Gastroesophageal sphincter (tissue), 3 donors: Measurements from ENCODE around the gene KIRREL3.

Experiments
- CTCF ChIP-seq, 4 experiments: fragments of 200-600 bp in 2 of 4; fragments of 450-650 bp in 2 of 4; sonication (generic) in 1 of 4; IDR thresholded peaks; one replicate each; pipeline ENCODE4 v1.5.1; 2017 to 2019; ENCODE audit warnings: antibody characterized with exemption in 4 of 4, mild to moderate bottlenecking in 2 of 4, moderate library complexity in 2 of 4
- POLR2A ChIP-seq, 2 donors: fragments of 450-650 bp; IDR thresholded peaks; one replicate each; pipeline ENCODE4 v1.6.1; 2017; ENCODE audit warnings: antibody characterized with exemption in 2 of 2, mild to moderate bottlenecking in 2 of 2, moderate library complexity in 1 of 2
- POLR2AphosphoS5 ChIP-seq: sonication (generic); formaldehyde crosslinking; IDR thresholded peaks from one replicate; pipeline ENCODE4 v1.6.1; 2017; ENCODE audit warnings: antibody characterized with exemption

DNA sequence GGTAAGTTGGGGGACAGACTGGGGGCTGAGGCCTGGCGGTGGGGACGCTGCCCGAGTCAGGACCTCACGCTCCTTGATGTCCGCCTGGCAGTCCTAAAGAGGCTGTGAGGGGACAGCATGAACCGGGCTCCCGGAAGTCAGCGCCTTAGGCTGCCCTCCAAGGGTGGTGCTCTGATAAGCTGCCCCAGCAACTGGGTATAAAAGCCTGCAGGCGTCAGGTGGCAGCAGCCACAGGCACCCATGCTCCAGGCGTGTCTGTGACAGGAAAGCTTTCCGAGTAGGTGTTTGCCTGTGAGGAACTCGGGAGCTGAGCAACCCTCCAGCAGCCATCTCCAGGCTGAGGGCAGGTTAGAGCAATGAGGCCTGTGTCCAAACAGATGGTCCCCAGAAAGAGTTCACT lies 592.1 kb downstream of the KIRREL3 start:
- TF ChIP-seq CTCF (IDR thresholded peaks at IDR 0.05) (no peak), POLR2A (IDR thresholded peaks at IDR 0.05) (no peak), POLR2AphosphoS5 (no peak)
